ENCODE measurements around the gene GATAD2A. TPM values are rescaled to one million over a fixed set of nuclear protein-coding genes. Genes with fewer than 3 reads are reported as not detected.
"Not testable (repeated sequence)": the region's sequence is repeated elsewhere in the genome, so short reads cannot be mapped to it uniquely, and the experiment has no call there.

The GATAD2A gene
- total RNA-seq, 1 donor from 2014 or later: 150 TPM

- peaks cover 34% of the 10 kb centered on the region for H3K4me1 Mint-ChIP-seq
- no peak overlapping the region for H3K27ac Mint-ChIP-seq (ENCODE audit: unreplicated experiment)
- H3K9me3 Mint-ChIP-seq: no peaks in the 10 kb centered on the region
- H3K4me3 Mint-ChIP-seq: peak overlapping the region; percentile 93
- peak; percentile 98 for DNase-seq (ENCODE audit: low read depth, low spot score)
- no peak for TF ChIP-seq CTCF (conservative IDR thresholded peaks at IDR 0.05)
- no peaks in the 10 kb centered on the region for H3K27me3 Mint-ChIP-seq (ENCODE audit: low read depth)
- H3K36me3 Mint-ChIP-seq (ENCODE audit: low read depth): no peaks in the 10 kb centered on the region
Observed at GRCh38 chr19:19385131-19385895, 20.2 kb upstream of the GATAD2A start.

GRCh38 chr19:19385896-19386869, 19.3 kb upstream of the GATAD2A start:
- H3K27me3 Mint-ChIP-seq (ENCODE audit: low read depth): no peaks in the 10 kb centered on the region
- H3K27ac Mint-ChIP-seq (ENCODE audit: unreplicated experiment): peak overlapping the region; percentile 92
- H3K4me1 Mint-ChIP-seq: peaks cover 41% of the 10 kb centered on the region
- H3K9me3 Mint-ChIP-seq: no peaks in the 10 kb centered on the region
- H3K4me3 Mint-ChIP-seq: peak overlapping the region; percentile 95
- no peak for TF ChIP-seq CTCF (conservative IDR thresholded peaks at IDR 0.05)
- DNase-seq (ENCODE audit: low read depth, low spot score): no peak
- no peaks in the 10 kb centered on the region for H3K36me3 Mint-ChIP-seq (ENCODE audit: low read depth)

DNA sequence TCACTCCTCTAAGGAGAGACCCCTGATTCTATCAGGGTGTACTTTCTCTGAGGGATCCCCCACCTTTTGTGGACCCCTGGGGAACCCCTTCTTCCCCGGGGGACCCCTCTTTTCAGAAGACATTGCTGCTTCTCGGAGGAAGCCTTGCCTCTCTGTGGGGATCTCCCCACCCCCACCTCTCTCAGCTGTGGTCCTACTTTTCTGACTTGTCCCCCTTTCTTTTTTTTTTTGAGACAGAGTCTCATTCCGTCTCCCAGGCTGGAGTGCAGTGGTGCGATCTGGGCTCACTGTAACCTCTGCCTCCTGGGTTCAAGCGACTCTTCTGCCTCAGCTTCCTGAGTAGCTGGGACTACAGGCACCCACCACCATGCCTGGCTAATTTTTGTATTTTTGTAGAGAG, 18.4 kb upstream of the GATAD2A start:
- TF ChIP-seq CTCF (conservative IDR thresholded peaks at IDR 0.05): no peak
- Mint-ChIP-seq H3K36me3 (ENCODE audit: low read depth) (no peaks in the 10 kb centered on the region), H3K4me1 (peaks cover 46% of the 10 kb centered on the region), H3K27ac (ENCODE audit: unreplicated experiment) (peak overlapping the region; percentile 86), H3K27me3 (ENCODE audit: low read depth) (no peaks in the 10 kb centered on the region), H3K9me3 (no peaks in the 10 kb centered on the region), H3K4me3 (peak overlapping the region; percentile 95)
- DNase-seq (ENCODE audit: low read depth, low spot score): no peak

DNA sequence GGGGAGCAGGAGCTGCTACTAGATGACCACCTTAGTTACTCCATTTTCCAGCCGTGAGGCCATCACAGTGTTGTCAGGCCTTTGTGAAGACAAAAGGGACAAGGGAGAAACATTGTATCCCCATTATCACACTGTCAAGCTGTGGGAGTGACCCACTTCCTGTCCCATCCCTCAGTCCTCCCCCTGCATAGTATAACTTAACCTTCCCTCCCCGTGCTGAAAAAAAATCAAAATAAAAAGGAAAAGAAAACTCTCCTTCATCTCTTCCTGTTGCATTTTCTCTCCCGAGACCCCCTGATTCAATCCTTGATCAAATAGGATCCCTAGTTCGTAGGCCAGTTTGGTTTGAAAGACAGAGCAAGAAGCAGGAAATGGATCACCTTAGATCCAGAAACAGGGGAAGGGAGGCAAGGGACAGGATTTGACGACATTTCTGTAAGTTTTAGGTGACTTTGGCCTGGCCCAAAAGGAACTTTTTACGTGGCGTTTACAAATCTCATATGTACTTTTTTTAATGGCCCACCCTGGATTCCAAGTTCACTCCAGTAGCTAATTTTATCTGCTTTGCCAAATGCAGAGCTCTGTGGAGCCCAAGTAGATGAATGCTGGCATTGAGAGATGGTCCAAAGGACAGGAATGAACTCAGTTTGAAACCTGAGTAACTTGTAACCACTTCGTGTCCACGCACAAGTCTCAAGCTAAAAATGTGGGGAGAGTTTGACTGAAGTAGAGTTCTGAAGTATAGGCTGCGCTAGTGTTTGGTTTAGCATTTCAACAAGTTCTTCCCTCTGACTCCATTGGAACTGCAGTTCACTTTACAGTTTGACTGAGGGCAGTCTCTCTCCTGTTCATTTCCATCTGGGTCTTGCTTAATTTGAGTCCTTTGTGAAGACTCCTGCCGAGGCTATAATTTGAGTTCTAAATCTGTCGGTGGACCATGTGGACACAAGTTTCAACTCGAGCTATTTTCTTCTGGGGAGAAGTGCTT, 16.6 kb upstream of the GATAD2A start:
- H3K27me3 Mint-ChIP-seq (ENCODE audit: low read depth): no peaks in the 10 kb centered on the region

GRCh38 chr19:19389683-19390082, 15.8 kb upstream of the GATAD2A start:
- Mint-ChIP-seq H3K4me3 (peak overlapping the region; percentile 95), H3K4me1 (peaks cover 53% of the 10 kb centered on the region)
- not testable (repeated sequence) for H3K27me3 Mint-ChIP-seq (ENCODE audit: low read depth); H3K36me3 Mint-ChIP-seq (ENCODE audit: low read depth); H3K27ac Mint-ChIP-seq (ENCODE audit: unreplicated experiment); H3K9me3 Mint-ChIP-seq; DNase-seq (ENCODE audit: low read depth, low spot score)

More for the DNA sequence above, 16.6 kb upstream of the GATAD2A start:
- peak overlapping the region; percentile 95 for H3K4me3 Mint-ChIP-seq
- TF ChIP-seq CTCF (conservative IDR thresholded peaks at IDR 0.05): no peak
- no peak overlapping the region for H3K27ac Mint-ChIP-seq (ENCODE audit: unreplicated experiment)
- no peaks in the 10 kb centered on the region for H3K36me3 Mint-ChIP-seq (ENCODE audit: low read depth)
- DNase-seq (ENCODE audit: low read depth, low spot score): no peak
- no peaks in the 10 kb centered on the region for H3K9me3 Mint-ChIP-seq
- H3K4me1 Mint-ChIP-seq: peaks cover 50% of the 10 kb centered on the region

DNA sequence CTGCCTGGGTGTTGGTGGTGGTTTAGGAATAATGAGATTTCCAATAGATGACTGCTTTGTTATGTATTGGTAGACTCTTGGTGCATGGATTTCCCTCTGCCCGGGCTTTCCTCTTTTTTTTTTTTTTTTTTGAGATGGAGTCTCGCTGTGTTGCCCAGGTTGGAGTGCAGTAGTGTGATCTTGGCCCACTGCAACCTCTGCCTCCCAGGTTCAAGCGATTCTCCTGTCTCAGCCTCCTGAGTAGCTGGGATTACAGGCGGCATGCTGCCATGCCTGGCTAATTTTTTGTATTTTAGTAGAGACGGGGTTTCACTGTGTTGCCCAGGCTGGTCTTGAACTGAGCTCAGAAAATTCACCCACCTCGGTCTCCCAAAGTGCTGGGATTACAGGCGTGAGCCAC, 11.1 kb upstream of the GATAD2A start:
- DNase-seq (ENCODE audit: low read depth, low spot score); H3K36me3 Mint-ChIP-seq (ENCODE audit: low read depth); H3K9me3 Mint-ChIP-seq; H3K27me3 Mint-ChIP-seq (ENCODE audit: low read depth): not testable (repeated sequence)
- peaks cover 32% of the 10 kb centered on the region for H3K4me1 Mint-ChIP-seq
- peak overlapping the region; percentile 67 for H3K27ac Mint-ChIP-seq (ENCODE audit: unreplicated experiment)
- H3K4me3 Mint-ChIP-seq: peak overlapping the region; percentile 25

Measured in neural crest cell (in vitro differentiated cells).